Measurements from ENCODE around the gene NPVF. TPM values are rescaled to one million over a fixed set of nuclear protein-coding genes. Genes with fewer than 3 reads are reported as not detected.

Gene NPVF
- total and polyA plus RNA-seq, 4 donors, result not detected

- DNase-seq (ENCODE audit: low spot score), result no peak
- H3K4me3 ChIP-seq (ENCODE audit: low read depth in 1 of 3, low read length in 3 of 3), result no peak overlapping the region
- H3K27ac ChIP-seq (ENCODE audit: low read depth in 1 of 2, low read length in 2 of 2), result no peak overlapping the region
- no peak for TF ChIP-seq NR2F2 (IDR thresholded peaks at IDR 0.05)
- TF ChIP-seq, protein P1, sequence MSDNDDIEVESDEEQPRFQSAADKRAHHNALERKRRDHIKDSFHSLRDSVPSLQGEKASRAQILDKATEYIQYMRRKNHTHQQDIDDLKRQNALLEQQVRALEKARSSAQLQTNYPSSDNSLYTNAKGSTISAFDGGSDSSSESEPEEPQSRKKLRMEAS (IDR thresholded peaks at IDR 0.05), result no peak
- TF ChIP-seq EGR1 (IDR thresholded peaks at IDR 0.05; ENCODE audit: low read depth in 2 of 2), result no peak
- TF ChIP-seq RXRA (IDR thresholded peaks at IDR 0.05), result no peak
- TF ChIP-seq HNF4G (IDR thresholded peaks at IDR 0.05), result no peak
- TF ChIP-seq, protein P2, sequence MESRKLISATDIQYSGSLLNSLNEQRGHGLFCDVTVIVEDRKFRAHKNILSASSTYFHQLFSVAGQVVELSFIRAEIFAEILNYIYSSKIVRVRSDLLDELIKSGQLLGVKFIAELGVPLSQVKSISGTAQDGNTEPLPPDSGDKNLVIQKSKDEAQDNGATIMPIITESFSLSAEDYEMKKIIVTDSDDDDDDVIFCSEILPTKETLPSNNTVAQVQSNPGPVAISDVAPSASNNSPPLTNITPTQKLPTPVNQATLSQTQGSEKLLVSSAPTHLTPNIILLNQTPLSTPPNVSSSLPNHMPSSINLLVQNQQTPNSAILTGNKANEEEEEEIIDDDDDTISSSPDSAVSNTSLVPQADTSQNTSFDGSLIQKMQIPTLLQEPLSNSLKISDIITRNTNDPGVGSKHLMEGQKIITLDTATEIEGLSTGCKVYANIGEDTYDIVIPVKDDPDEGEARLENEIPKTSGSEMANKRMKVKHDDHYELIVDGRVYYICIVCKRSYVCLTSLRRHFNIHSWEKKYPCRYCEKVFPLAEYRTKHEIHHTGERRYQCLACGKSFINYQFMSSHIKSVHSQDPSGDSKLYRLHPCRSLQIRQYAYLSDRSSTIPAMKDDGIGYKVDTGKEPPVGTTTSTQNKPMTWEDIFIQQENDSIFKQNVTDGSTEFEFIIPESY (IDR thresholded peaks at IDR 0.05), result no peak
- no peak for TF ChIP-seq FOXA1 (IDR thresholded peaks at IDR 0.05)
- TF ChIP-seq TAF1 (conservative IDR thresholded peaks at IDR 0.05), result no peak
- TF ChIP-seq HNF4A (conservative IDR thresholded peaks at IDR 0.05), result no peak
- TF ChIP-seq ATF3 (IDR thresholded peaks at IDR 0.05), result no peak
- H3K36me3 ChIP-seq (ENCODE audit: control insufficient read depth in 4 of 4, insufficient read depth in 3 of 4, low read depth in 1 of 4, low read length in 3 of 4), result no peaks in the 10 kb centered on the region
- no peak overlapping the region for H3K9ac ChIP-seq (ENCODE audit: low read depth in 1 of 2, low read length in 2 of 2)
- H3K27me3 ChIP-seq (ENCODE audit: control insufficient read depth in 4 of 4, insufficient read depth in 4 of 4, low read length in 3 of 4), result peaks cover 0 to 7% (median 0%) of the 10 kb centered on the region in 4 donors
- no peaks in the 10 kb centered on the region for H3K4me1 ChIP-seq (ENCODE audit: control insufficient read depth in 4 of 4, insufficient read depth in 4 of 4, low read length in 3 of 4)
- H3K9me3 ChIP-seq (ENCODE audit: control insufficient read depth in 4 of 4, low read length in 3 of 4), result no peaks in the 10 kb centered on the region
- 84% methylated on average over 7 of the region's 7 CpGs for WGBS
These were observed 27.5 kb upstream of the NPVF start for GRCh38 chr7:25255611-25256332.

DNA sequence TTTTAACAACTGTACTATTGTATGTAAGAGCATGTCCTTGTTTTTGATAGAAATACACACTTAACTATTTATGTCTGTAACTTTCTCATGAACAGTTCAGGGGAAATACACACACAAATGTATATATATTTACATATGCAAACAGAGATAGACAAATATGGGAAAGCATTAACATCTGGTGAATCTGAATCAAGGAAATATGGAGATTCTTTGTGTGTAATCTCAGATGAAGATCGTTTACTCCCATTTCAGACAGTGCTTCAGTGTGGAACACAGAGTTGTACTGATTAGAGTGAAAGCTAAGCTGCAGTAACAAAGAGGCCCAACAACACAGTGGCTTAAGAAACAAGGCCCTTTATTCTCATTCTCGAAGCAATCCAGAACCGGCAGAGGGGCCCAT, 26.3 kb upstream of the NPVF start:
- 95% methylated on average over 3 of the region's 3 CpGs for WGBS

More for the DNA sequence above, 26.3 kb upstream of the NPVF start:
- TF ChIP-seq, protein P3, sequence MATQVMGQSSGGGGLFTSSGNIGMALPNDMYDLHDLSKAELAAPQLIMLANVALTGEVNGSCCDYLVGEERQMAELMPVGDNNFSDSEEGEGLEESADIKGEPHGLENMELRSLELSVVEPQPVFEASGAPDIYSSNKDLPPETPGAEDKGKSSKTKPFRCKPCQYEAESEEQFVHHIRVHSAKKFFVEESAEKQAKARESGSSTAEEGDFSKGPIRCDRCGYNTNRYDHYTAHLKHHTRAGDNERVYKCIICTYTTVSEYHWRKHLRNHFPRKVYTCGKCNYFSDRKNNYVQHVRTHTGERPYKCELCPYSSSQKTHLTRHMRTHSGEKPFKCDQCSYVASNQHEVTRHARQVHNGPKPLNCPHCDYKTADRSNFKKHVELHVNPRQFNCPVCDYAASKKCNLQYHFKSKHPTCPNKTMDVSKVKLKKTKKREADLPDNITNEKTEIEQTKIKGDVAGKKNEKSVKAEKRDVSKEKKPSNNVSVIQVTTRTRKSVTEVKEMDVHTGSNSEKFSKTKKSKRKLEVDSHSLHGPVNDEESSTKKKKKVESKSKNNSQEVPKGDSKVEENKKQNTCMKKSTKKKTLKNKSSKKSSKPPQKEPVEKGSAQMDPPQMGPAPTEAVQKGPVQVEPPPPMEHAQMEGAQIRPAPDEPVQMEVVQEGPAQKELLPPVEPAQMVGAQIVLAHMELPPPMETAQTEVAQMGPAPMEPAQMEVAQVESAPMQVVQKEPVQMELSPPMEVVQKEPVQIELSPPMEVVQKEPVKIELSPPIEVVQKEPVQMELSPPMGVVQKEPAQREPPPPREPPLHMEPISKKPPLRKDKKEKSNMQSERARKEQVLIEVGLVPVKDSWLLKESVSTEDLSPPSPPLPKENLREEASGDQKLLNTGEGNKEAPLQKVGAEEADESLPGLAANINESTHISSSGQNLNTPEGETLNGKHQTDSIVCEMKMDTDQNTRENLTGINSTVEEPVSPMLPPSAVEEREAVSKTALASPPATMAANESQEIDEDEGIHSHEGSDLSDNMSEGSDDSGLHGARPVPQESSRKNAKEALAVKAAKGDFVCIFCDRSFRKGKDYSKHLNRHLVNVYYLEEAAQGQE (IDR thresholded peaks at IDR 0.05), result no peak
- no peak for TF ChIP-seq JUND (IDR thresholded peaks at IDR 0.05)
- no peak for TF ChIP-seq ATF3 (IDR thresholded peaks at IDR 0.05)
- no peak for TF ChIP-seq EGR1 (IDR thresholded peaks at IDR 0.05; ENCODE audit: low read depth in 2 of 2)
- H3K9ac ChIP-seq (ENCODE audit: low read depth in 1 of 2, low read length in 2 of 2), result no peak overlapping the region
- no peaks in the 10 kb centered on the region for H3K4me1 ChIP-seq (ENCODE audit: control insufficient read depth in 4 of 4, insufficient read depth in 4 of 4, low read length in 3 of 4)
- H3K4me3 ChIP-seq (ENCODE audit: low read depth in 1 of 3, low read length in 3 of 3), result no peak overlapping the region
- H3K27ac ChIP-seq (ENCODE audit: low read depth in 1 of 2, low read length in 2 of 2), result no peak overlapping the region
- peaks cover 0 to 7% (median 0%) of the 10 kb centered on the region in 4 donors for H3K27me3 ChIP-seq (ENCODE audit: control insufficient read depth in 4 of 4, insufficient read depth in 4 of 4, low read length in 3 of 4)
- no peaks in the 10 kb centered on the region for H3K9me3 ChIP-seq (ENCODE audit: control insufficient read depth in 4 of 4, low read length in 3 of 4)
- no peaks in the 10 kb centered on the region for H3K36me3 ChIP-seq (ENCODE audit: control insufficient read depth in 4 of 4, insufficient read depth in 3 of 4, low read depth in 1 of 4, low read length in 3 of 4)
- DNase-seq (ENCODE audit: low spot score), result no peak

Measured in liver (tissue), 9 donors.